AML-193 (cell line): ENCODE measurements around the gene NES.
"Not testable (repeated sequence)": the region's sequence is repeated elsewhere in the genome, so short reads cannot be mapped to it uniquely, and the experiment has no call there.

Experiments
- DNase-seq, 2 experiments: peaks; one replicate each; lab custom pipeline; 2025; lab: John Stamatoyannopoulos, UW

The NES gene

DNA sequence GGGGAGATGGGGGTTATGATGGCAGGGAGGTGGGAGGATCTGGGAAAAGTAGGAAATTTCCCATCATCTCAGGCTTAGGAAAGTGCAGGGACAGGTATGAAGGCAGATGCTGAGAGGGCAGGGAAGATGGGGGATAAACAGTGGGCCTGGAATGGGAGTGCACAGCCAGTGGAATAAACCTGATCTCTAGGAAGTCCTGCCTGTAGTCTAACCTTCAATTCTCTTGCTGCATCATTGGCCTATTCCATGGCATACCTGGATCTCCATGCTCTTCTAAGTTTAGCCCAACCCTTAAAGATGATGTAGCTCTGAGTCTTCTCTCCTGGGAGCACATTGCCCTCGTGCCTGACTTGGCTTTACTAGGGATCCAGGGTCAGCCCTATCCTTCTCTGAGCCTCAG is 32.6 kb downstream of the NES start:
- DNase-seq, result no peak

DNA sequence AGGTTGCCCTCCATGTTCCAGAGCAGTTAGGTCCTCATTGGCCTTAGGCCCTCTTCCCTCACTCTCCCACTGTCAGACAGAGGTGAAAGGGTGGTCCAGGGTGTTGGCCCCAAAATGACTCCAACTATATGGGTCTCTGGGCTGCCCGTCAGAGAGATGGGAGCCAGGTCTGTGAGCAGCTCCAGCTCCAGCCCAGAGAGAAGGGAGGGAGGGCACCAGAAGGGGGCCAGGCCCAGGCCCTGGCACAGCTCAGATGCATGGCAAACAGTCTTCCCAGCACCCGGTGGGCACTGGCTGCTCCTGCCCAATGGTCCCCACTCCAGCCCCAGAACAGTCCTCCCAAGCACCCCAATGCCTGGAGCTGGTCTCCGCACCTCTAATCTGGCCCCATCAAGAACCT is 33.1 kb downstream of the NES start:
- no peak for DNase-seq

DNA sequence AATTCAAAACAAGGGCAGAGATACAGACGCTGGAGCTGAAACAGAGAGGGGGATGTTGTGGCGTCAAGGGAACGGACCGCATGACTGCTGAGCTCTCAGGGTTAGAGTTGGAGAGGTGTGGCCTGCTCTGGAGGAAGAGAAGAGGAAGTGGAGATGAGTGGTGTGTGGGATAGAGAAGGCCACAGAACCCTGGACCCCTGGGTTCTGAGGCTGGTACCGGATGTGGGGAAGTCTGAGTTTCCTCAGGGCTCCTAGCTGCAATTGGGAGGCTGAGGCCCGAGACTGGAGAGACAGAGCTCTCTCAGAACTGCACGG is 33.5 kb downstream of the NES start:
- peak; percentile 37 to 45 for DNase-seq

DNA sequence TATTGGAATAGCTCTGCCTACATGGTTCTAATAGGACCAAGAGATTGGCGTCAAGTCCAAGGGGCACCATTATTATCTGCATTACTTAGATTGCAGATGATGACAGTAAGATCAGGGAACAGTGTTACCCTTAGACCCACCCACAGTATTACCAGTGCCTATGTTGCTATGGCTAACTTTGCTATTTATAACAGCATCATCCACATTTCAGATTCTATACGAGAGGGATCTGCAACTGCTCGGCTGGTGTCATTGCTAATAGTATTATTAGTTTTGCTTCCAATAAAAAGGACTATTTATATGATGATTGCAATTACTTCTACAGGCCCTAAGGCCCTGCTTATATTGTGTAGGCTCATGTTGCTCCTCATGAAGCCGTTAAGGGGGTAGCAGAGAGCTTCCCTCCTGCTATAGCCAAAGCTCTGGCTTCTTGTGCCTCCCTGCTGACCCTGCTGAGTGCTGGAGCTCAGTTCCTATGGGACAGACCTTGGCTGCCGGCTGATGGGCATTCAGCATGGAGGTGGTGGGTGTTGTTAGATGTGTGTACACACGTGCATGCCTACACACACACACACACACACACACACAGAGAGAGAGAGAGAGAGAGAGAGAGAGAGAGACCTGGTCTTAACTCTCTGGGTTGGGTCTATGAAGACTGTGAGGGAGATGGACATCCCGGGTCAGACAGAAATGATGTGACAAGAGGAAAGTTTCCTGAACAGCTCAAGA is 34.0 kb downstream of the NES start:
- DNase-seq, result no peak

DNA sequence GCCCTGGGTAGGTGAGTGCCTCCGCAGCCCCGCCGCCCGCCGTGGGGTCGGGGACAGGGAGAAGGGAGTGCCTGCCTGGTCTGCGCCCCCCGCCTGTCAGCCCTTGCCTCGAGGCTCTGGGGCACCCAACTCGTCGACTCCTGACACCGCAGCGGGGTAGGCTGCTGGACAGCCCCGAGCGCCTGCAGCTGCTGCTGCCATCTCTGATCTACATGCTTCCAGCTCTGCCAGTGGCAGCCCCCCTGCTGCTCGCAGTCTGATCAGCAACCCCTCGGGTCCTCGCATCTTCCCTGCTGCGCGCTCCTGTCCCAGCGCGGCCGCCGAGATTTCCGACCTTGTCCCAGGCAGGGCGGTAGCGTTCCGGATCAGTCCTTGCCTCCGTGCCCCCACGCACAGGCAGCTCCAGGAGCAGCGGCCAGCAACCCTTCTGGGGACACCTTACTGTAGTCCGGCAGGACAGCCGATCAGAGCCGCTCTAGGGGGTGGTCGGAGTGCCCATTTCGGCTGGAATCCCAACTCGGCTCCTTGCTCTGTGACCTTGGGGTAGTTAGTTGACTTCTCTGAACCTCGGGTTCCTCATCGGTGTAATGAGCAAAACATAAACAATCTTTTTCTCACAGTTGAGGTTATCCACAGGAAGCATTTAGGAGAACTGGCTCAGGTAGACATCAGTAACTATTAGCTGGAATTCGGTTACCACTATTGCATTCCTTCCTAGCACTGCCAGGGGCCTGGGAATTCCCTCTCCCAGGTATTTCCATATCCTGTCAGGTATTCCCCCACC is 34.8 kb downstream of the NES start:
- DNase-seq, result no peak

DNA sequence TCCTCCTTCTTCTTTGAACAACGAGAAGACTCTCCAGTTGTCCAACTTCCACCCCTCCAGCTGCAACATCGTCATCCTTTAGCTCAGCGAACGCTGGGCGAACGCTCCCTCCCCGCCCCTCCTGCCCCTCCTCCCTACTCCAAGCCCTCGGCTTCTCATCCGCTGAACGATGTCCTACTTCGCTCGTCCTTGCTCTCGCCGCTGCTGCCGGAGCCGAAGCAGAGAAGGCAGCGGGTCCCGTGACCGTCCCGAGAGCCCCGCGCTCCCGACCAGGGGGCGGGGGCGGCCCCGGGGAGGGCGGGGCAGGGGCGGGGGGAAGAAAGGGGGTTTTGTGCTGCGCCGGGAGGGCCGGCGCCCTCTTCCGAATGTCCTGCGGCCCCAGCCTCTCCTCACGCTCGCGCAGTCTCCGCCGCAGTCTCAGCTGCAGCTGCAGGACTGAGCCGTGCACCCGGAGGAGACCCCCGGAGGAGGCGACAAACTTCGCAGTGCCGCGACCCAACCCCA is 35.4 kb downstream of the NES start, which contains the start of gene BCAN:
Gene BCAN (plus strand): TSS at position 357 of the 504 bp plus-strand sequence. CDS start 3,938 bp downstream, outside the sequence.
- no peak for DNase-seq

DNA sequence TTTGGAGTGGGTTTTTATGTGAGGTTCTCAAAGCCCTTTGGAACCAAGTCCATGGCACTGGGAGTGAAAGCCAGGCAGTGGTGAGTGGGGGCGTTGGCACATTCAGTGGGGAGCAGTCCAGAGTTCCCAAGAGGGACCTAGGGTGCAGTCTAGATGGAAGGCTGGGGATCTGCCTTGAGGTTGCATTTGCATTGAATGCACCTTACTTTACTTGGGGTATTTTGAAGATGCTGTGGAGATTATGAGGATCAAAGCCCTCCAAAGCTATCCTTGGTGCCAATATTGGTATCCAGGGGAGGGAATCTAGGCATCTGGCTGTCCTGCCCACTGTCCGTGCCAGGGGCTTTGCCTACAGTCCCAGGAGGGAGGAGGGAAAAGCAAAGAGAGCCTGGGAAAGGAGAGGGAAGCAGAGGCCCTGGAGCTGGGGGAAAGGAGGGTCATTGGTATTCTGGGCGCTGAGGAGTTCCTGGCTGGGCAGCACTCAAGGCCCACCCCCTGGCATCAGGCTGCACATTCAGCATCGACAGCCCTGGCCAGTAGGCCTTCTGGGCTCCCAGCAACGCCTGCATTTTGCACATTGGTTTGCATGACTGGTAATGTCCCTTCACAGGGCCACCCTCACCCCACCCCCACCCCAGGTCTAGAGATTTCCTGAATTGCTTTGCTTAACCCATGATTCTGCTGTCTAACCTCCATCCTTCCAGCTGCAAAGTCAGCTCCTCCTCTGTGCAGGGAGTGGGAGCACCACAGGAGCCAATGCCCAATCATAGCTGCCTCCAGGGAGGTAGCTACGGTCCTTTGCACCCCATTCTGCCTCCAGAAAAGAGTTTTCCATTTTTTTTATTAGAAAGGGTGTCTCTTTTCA is 36.1 kb downstream of the NES start:
- DNase-seq, result no peak

DNA sequence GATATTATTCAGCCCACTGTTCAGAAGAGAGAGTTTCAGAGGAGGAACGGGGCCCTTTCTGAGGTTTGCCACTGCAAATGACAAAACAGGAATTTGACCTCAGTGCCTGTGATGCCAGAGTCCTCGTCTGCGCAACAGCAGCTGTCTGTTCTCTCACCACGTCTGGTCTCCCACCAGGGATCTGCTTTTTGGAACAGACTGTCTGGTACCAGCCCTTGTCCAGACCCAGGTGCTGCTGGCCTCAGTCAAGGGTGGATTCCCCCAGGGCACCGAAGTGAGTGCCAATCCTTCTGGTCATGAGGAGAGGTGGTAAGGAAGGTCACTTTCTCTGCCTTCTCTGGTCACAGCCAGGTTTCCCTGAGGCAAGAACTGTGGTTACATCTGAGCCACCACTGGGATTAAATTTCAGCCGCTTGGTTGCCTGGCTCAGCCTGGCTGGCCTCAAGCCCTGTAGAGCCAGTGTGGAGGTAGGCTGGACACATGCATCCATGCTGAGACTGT is 37.6 kb downstream of the NES start:
- DNase-seq, result peak in 1 of 2 experiments; percentile 2

DNA sequence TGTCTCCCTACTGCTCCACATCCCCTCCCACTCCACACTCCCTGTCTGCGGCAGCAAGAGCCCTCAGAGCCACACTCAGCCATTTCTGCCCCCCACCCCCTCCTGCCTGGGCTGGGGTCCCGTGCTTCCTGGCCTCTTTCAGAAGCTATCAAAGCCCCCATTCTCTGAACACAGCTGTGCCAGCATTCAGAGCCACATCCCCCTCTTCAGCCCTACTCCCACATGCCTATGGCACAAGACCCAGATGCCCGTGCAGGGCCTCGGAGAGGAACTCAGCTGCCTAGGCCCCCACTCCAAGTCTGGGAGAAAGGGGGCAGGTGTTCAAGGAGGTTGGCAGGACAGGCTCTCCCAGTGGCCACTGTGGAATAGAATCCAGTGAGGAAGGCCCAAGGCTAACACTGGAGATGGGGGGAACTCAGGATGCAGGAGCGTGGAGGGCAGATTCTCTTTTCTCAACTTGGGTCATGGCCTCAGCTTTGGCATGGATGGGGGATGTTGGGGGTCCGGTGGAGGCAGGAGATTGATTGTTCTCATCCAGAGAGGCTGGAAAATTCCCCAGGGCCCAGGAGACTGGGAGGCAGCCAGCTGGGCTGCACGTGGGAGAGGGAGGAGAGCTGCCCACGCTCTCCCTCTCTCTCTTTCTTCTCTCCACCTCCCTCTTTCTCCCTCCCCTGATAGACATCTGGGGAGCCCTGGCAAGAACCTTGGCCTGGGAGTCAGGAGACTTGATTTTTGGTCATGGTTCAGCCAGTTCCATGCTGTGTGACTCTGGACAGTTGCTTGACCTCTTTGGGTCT is 38.8 kb downstream of the NES start:
- DNase-seq, result no peak

DNA sequence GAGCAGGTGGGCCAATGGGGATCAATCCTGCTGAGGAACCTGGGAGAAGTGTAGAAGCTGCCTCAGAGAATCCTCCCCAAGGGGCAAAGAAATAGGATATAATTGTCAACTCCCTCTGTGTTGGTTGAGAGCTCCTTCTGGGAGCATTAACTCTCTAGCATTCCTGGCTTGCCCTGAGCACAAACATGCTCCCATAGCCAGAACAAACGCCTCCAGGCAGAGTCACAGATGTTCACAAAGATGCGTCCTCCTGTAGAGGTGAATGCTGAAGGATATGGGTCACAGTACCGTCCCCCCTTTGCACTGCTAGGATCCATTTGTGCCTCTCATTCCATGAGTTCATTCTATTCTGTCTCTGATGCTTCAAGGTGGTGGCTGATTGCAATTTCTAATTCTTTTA is 44.9 kb downstream of the NES start:
- no peak for DNase-seq

DNA sequence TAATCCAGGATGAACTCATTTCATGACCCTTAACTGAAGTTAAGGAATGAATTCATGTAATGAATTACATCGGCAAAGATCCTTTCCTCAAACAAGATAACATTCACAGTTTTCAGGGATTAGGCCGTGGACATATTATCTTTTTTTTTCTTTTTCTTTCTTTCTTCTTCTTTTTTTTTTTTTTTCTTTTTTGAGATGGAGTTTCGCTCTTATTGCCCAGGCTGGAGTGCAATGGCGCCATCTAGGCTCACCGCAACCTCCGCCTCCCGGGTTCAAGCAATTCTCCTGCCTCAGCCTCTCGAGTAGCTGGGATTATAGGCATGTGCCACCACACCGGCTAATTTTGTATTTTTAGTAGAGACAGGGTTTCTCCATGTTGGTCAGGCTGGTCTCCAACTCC is 46.1 kb downstream of the NES start:
- DNase-seq, result not testable (repeated sequence)

DNA sequence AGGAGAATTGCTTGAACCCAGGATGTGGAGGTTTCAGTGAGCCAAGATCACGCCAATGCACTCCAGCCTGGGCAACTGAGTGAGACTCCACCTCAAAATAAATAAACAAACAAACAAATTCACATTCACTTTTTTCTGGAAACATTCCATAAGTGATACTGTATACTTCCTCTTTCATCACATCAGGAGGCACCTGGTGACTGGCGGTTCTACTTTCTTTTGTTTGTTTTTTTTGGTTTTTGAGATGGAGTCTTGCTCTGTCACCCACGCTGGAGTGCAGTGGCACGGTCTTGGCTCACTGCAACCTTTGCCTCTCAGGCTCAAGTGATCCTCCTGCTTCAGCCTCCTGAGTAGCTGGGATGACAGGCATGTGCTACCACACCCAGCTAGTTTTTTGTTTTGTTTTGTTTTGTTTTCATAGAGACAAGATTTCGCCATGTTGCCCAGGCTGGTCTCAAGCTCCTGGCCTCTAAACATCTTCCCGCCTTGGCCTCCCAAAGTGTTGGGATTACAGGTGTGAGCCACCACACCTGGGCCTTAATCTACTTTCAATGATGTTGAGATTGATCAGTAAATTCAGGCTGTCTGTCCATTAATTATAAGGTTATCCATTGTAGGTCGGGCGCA is 47.3 kb downstream of the NES start:
- no peak for DNase-seq

DNA sequence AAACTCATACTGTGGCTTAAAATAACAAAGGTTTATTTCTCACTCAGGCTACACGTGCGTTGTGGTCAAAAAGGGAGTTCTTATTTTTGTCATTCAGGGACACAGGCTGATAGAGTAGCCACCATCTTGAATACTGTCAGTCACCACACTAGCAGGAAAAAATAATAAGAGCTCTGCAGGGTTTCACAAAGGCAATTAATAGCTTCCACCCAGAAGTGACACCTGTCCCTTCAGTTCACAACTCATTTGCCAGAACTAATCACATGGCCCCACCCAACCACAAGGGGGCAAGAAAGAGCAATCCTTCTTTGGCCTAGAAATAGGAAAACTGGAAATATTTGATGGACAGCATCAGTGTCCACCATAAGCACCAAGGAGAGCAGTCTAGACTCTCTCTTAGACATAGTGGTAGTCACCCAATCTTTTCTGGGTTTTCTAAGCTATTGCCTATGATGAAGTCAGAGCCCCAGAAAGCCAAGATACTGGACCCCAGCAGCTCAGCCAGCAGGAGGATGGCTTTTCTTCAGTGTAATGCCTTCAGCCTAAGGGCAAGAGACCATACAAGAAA is 49.8 kb downstream of the NES start:
- peak; percentile 42 to 56 for DNase-seq

DNA sequence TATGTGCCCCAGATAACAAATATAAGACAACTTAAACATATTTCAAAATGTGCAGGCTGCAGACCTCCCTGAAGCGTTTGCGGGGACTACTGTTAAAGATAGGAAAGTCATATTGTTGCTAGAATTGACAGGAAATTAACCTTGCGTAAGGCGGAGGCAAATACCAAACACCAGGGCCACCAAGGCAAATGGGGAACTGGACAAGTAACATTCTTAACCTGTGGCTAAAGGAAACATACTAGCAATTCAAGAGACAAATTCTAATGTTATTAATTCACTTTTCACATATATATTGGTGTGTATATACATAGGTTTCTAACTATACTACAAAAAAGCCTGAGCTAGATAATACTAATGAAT is 51.1 kb downstream of the NES start:
- DNase-seq, result no peak

DNA sequence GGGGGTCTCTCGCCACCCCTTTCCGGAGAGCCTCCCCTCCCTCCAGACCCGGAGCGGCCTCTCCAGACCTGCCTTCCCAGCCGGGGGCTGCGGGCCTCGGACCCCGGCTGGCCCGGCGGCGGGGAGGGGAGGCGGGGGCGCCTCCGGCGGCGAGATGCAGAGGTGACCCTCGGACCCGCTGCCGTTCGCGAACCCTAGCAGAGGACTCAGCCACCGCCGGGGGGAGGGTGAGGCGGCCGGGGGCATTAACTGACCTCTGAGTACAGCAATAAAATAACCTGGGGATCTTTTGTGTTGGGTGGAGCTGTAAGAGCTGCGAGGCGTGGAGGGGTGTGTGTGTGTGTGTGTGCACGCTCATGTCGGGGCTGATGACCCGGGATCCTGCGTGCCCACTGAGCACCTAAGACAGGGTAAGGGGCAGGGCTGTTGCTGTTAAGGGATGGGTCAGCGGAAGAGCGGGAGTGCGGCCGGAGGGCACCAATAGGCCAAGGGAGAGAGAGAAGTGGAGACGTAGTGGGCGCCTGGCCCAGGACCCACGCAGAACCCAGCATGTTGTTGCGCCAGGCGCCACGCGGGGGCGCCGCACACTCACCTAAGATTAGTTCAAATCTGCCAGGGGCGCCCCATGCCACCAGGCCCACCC is 51.6 kb downstream of the NES start:
- peak in 1 of 2 experiments; percentile 13 for DNase-seq

DNA sequence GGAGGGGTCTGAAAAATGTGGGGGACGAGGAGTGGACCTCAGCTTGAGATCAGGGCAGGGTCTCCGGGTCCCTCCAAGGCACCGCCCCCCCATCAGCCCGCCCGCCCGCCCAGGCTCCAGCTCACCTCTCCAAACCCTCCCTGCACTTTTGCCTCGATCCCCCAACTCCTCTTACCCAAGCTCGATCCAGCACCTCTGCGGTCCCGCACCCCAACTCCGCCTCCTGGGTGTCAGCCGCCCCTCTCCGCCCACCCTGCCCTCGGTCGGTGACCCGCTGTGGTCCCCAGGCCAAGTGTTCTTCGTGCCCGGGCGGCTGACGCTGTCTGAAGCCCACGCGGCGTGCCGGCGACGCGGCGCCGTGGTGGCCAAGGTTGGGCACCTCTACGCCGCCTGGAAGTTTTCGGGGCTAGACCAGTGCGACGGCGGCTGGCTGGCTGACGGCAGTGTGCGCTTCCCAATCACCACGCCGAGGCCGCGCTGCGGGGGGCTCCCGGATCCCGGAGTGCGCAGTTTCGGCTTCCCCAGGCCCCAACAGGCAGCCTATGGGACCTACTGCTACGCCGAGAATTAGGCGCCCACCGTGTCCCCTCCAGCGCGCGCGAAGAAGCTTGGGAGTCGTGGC is 52.3 kb downstream of the NES start:
- no peak for DNase-seq

DNA sequence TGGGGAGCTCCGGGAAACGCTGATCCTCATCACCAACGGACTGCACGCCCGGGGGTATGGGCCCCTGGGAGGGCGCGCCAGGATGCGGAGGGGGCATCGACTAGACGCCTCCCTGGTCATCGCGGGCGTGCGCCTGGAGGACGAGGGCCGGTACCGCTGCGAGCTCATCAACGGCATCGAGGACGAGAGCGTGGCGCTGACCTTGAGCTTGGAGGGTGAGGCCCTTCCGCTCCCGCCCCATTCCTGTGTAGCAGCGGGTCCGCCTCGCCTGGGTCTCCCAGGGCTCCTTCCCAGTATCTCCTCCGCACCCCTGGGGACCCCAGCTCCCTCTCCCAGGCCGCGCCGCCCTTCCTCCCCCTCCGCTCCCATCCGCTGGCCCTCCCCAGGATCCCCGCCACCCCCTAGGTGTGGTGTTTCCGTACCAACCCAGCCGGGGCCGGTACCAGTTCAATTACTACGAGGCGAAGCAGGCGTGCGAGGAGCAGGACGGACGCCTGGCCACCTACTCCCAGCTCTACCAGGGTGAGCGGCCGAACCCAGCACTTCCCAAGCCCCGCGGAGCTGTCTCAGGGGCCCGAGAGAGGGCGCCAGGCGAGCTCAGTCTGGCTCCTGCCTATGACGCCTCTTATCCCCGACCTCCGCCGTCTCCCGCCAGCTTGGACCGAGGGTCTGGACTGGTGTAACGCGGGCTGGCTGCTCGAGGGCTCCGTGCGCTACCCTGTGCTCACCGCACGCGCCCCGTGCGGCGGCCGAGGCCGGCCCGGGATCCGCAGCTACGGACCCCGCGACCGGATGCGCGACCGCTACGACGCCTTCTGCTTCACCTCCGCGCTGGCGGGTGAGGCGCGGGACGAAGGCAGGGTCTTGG is 53.0 kb downstream of the NES start:
- DNase-seq, result no peak

DNA sequence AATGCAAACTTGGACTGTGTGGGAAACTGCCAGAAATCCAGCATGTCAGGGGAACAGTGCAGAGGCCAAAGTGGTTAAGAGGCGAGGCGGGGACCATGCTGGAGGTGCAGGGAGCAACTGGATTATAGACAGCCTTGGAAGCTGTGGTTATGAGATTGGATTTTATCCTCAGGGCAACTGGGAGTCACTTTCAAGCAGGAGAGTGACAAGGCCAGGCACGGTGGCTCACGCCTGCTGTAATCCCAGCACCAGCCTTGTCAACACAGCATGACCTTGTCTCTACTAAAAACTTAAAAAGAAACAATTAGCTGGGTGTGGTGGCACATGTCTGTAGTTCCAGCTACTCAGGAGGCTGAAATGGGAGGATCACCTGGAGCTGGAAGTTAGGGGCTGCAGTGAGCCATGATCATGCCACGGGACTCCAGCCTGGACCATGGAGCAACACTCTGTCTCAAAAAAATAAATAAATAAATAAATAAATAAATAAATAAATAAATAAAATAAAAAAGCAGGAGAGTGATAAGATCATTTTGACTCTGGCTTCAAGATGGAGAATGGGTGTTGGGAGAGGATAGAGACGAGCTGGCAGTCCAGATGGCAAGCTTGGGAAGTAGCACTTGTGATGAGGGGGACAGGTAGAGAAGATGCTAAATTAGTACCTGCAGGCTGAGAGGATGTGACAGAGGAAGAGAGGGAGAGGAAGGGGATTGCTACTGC is 54.5 kb downstream of the NES start:
- no peak for DNase-seq
